Skeletal muscle cell (primary cell): ENCODE results near the gene ARMH1.
A peak's percentile ranks its signal among the peaks of the same experiment; 100 is the strongest.

Source experiments
- DNase-seq: peaks from one replicate; pipeline ENCODE4 v3.0.0-alpha.2; 2010; ENCODE audit warnings: low read depth
- H3K4me3 ChIP-seq: 2 replicates; pipeline ENCODE4 v1.5.1; 2011; ENCODE audit warnings: low read depth, mild to moderate bottlenecking, control low read depth, low read length, moderate library complexity

The ARMH1 gene

GRCh38 chr1:44643721-44644334 lies 30.7 kb upstream of the ARMH1 start:
- DNase-seq, result no peak

GRCh38 chr1:44644806-44645205 lies 29.7 kb upstream of the ARMH1 start:
- DNase-seq, result no peak
- H3K4me3 ChIP-seq, result no peak overlapping the region

More at GRCh38 chr1:44643721-44644334, 30.7 kb upstream of the ARMH1 start:
- no peak overlapping the region for H3K4me3 ChIP-seq

- DNase-seq, result no peak
- H3K4me3 ChIP-seq, result no peak overlapping the region
Measured at GRCh38 chr1:44645476-44646244, 28.9 kb upstream of the ARMH1 start.

- H3K4me3 ChIP-seq, result no peak overlapping the region
- DNase-seq, result no peak
Measured at GRCh38 chr1:44646261-44647110, 28.0 kb upstream of the ARMH1 start.

GRCh38 chr1:44647896-44648295 lies 26.6 kb upstream of the ARMH1 start:
- no peak overlapping the region for H3K4me3 ChIP-seq

GRCh38 chr1:44648529-44649250 lies 25.8 kb upstream of the ARMH1 start:
- DNase-seq, result no peak
- no peak overlapping the region for H3K4me3 ChIP-seq

More at GRCh38 chr1:44647896-44648295, 26.6 kb upstream of the ARMH1 start:
- no peak for DNase-seq

- DNase-seq, result no peak
- H3K4me3 ChIP-seq, result no peak overlapping the region
Measured at GRCh38 chr1:44649788-44650158, 24.7 kb upstream of the ARMH1 start.

GRCh38 chr1:44650159-44650831 lies 24.2 kb upstream of the ARMH1 start:
- DNase-seq, result no peak
- H3K4me3 ChIP-seq, result no peak overlapping the region

- H3K4me3 ChIP-seq, result no peak overlapping the region
Measured at GRCh38 chr1:44651069-44651468, 23.4 kb upstream of the ARMH1 start.

GRCh38 chr1:44652445-44653106 lies 21.9 kb upstream of the ARMH1 start:
- DNase-seq, result no peak
- H3K4me3 ChIP-seq, result no peak overlapping the region

More at GRCh38 chr1:44651069-44651468, 23.4 kb upstream of the ARMH1 start:
- DNase-seq, result no peak

- no peak for DNase-seq
- no peak overlapping the region for H3K4me3 ChIP-seq
Measured at GRCh38 chr1:44653107-44653964, 21.2 kb upstream of the ARMH1 start.

GRCh38 chr1:44654621-44655187 lies 19.8 kb upstream of the ARMH1 start:
- DNase-seq, result no peak
- no peak overlapping the region for H3K4me3 ChIP-seq

GRCh38 chr1:44655609-44656008 lies 18.9 kb upstream of the ARMH1 start:
- no peak for DNase-seq
- no peak overlapping the region for H3K4me3 ChIP-seq

GRCh38 chr1:44659566-44659965 lies 14.9 kb upstream of the ARMH1 start:
- no peak overlapping the region for H3K4me3 ChIP-seq
- DNase-seq, result no peak

- H3K4me3 ChIP-seq, result no peak overlapping the region
- DNase-seq, result peak; percentile 13
Measured at GRCh38 chr1:44660176-44660575, 14.3 kb upstream of the ARMH1 start.

GRCh38 chr1:44661781-44662682 lies 12.5 kb upstream of the ARMH1 start:
- DNase-seq, result no peak
- H3K4me3 ChIP-seq, result no peak overlapping the region

- no peak overlapping the region for H3K4me3 ChIP-seq
Measured at GRCh38 chr1:44662683-44663030, 11.9 kb upstream of the ARMH1 start.

More at GRCh38 chr1:44662683-44663030, 11.9 kb upstream of the ARMH1 start:
- no peak for DNase-seq
